HepG2 (cell line): ENCODE data around the gene SHISA9. TPM values are rescaled to one million over a fixed set of nuclear protein-coding genes. Genes with fewer than 3 reads are reported as not detected.

Source experiments
- ATAC-seq: fragments of 200-7000 bp; cut with Tn5 transposase; 3 replicates; pipeline ENCODE4 v1.9.1; 2020; ENCODE audit warnings: mild to moderate bottlenecking, moderate library complexity
- BruUV-seq: library from RNA; stranded (reverse); fragments of 400-500 nt; replicated peaks from 2 replicates; lab custom pipeline; 2021; lab: Mats Ljungman, UMichigan
- CTCF ChIA-PET: fragments of 300-600 bp; formaldehyde crosslinking; extraction: SDS; loops from one replicate; lab custom pipeline; 2021; ENCODE audit warnings: low total read pairs, inconsistent platforms, low intra/inter-chr PET ratio; lab: Yijun Ruan, JAX
- POLR2A ChIA-PET: fragments of 350-600 bp; sonication (Branson Sonifier 250); formaldehyde crosslinking; loops from one replicate; lab custom pipeline; 2020; ENCODE audit warnings: antibody characterized with exemption, inconsistent platforms; lab: Yijun Ruan, JAX
- DNase-seq: peaks from one replicate; pipeline ENCODE4 v3.0.0-alpha.2; 2015; ENCODE audit warnings: low spot score
- FAIRE-seq: peaks from 3 replicates; lab custom pipeline; 2011; peaks lifted over from hg19 to GRCh38; lab: Jason Lieb, UNC
- H2AFZ ChIP-seq: one replicate; pipeline ENCODE4 v1.6.1; 2011; ENCODE audit warnings: low read length, inconsistent platforms
- H3K27ac ChIP-seq: fragments of 300-600 bp; 3 replicates; pipeline ENCODE4 v1.8.0; 2011; ENCODE audit warnings: mixed run types, mild to moderate bottlenecking, mixed read lengths, low read length, inconsistent platforms; ENCODE audit not compliant: insufficient read depth; ENCODE audit errors: extremely low read length
- H3K27me3 ChIP-seq, 2 experiments: fragments of 200-600 bp in 1 of 2; 2 replicates in 1 of 2; 3 replicates in 1 of 2; pipeline versions ENCODE4 v1.6.0 to v1.8.0; 2011; ENCODE audit warnings: low read length in 2 of 2, mild to moderate bottlenecking in 2 of 2, moderate library complexity in 2 of 2, inconsistent platforms in 1 of 2; ENCODE audit not compliant: insufficient read depth in 2 of 2, control insufficient read depth in 1 of 2
- H3K36me3 ChIP-seq, 2 experiments: fragments of 200-600 bp in 1 of 2; replicated peaks in 1 of 2; 2 replicates in 1 of 2; 3 replicates in 1 of 2; pipeline versions ENCODE4 v1.5.1 to v1.8.0; 2011; ENCODE audit warnings: low read length in 2 of 2, inconsistent platforms in 1 of 2; ENCODE audit not compliant: insufficient read depth in 2 of 2, control insufficient read depth in 1 of 2
- H3K4me1 ChIP-seq: 2 replicates; pipeline ENCODE4 v1.5.1; 2012; ENCODE audit warnings: low read length, inconsistent platforms; ENCODE audit not compliant: insufficient read depth
- H3K4me2 ChIP-seq: 2 replicates; pipeline ENCODE4 v1.6.0; 2011; ENCODE audit warnings: low read depth, low read length, inconsistent platforms
- H3K4me3 ChIP-seq, 3 experiments: fragments of 200-600 bp in 1 of 3; sonication (generic), shearing (Covaris generic) in 1 of 3; replicated peaks in 1 of 3; 2 replicates each; pipeline ENCODE4 v1.5.1; 2011 to 2016; ENCODE audit warnings: low read length in 3 of 3, inconsistent platforms in 2 of 3, low read depth in 2 of 3, mild to moderate bottlenecking in 2 of 3, control low read depth in 1 of 3, mixed read lengths in 1 of 3; ENCODE audit not compliant: insufficient read depth in 1 of 3
- H3K79me2 ChIP-seq: one replicate; pipeline ENCODE4 v1.6.1; 2011; ENCODE audit warnings: low read length, inconsistent platforms; ENCODE audit not compliant: insufficient read depth
- H3K9ac ChIP-seq: 2 replicates; pipeline ENCODE4 v1.6.0; 2011; ENCODE audit warnings: mild to moderate bottlenecking, low read depth, low read length, inconsistent platforms; ENCODE audit not compliant: insufficient read depth
- H3K9me3 ChIP-seq: 2 replicates; pipeline ENCODE4 v1.5.1; 2012; ENCODE audit warnings: mild to moderate bottlenecking, low read length
- H4K20me1 ChIP-seq: 2 replicates; pipeline ENCODE4 v1.6.0; 2011; ENCODE audit warnings: inconsistent platforms, mild to moderate bottlenecking, low read length, moderate library complexity; ENCODE audit not compliant: insufficient read depth
- NFE2L2 ChIP-seq: fragments of 150-350 bp; IDR thresholded peaks from 2 replicates; pipeline ENCODE4 v1.6.1; 2014; ENCODE audit warnings: low read length
- RFXANK ChIP-seq: IDR thresholded peaks from 2 replicates; pipeline ENCODE4 v1.6.1; 2016
- TGIF2 ChIP-seq: IDR thresholded peaks from 2 replicates; pipeline ENCODE4 v1.6.1; 2016; ENCODE audit warnings: control low read depth, missing compliant biosample characterization
- ZFAT ChIP-seq: sonication (generic); formaldehyde crosslinking; conservative IDR thresholded peaks from 2 replicates; pipeline ENCODE4 v1.8.1; 2023; ENCODE audit warnings: missing genetic modification reagents, inconsistent platforms
- ZFP1 ChIP-seq: IDR thresholded peaks from 2 replicates; pipeline ENCODE4 v1.6.1; 2016
- ZMYM4 ChIP-seq: sonication (generic); formaldehyde crosslinking; IDR thresholded peaks from 2 replicates; pipeline ENCODE4 v1.8.1; 2023; ENCODE audit warnings: mild to moderate bottlenecking, missing genetic modification reagents
- ZNF616 ChIP-seq: sonication (generic); formaldehyde crosslinking; IDR thresholded peaks from 2 replicates; pipeline ENCODE4 v1.5.0; 2020; ENCODE audit warnings: low read depth, mild to moderate bottlenecking, missing genetic modification reagents
- WGBS: methylation state at CpG from one replicate; pipeline ENCODE4 v1.1.6; 2017; ENCODE audit warnings: low lambda C conversion rate; 5-methylcytosine and 5-hydroxymethylcytosine counted together
- in situ Hi-C: cut with HindIII; loops from 2 replicates; pipeline ENCODE4 v1.10.0; 2017; ENCODE audit warnings: low pct_unique_long_range_greater_than_20kb; ENCODE audit not compliant: extremely low pct_ligation_motif_present
- intact Hi-C: fragments of 100-400 bp; cut with micrococcal nuclease; formaldehyde crosslinking; loops from one replicate; pipeline ENCODE4 v1.10.0; 2022; ENCODE audit not compliant: unreplicated experiment
- polyA plus RNA-seq, 8 experiments: library from polyadenylated mRNA; depleted of rRNA in 3 of 8; stranded (reverse) in 7 of 8; unstranded in 1 of 8; fragments of >200 nt; fragmentation: Illumina TruSeq in 4 of 8; extraction: Trizol in 4 of 8; gene quantifications; 2 replicates each; pipeline versions ENCODE4 v1.2.1 to v1.2.3, GENCODE V29; 2011 to 2016; ENCODE audit warnings: low read depth in 4 of 8, missing spikeins in 1 of 8, mixed read lengths in 1 of 8; ENCODE audit not compliant: insufficient read depth in 1 of 8
- total RNA-seq, 5 experiments: library from RNA; depleted of rRNA; stranded (reverse); fragments of >200 nt; fragmentation: Illumina TruSeq; extraction: Trizol; gene quantifications; 2 replicates each; pipeline ENCODE4 v1.2.3, GENCODE V29; 2016; ENCODE audit warnings: low read depth in 1 of 5
- TF ChIP-seq, protein P1 (sequence below): sonication (generic); formaldehyde crosslinking; IDR thresholded peaks from 2 replicates; pipeline ENCODE4 v1.4.0; 2020; ENCODE audit warnings: missing genetic modification reagents
- TF ChIP-seq, protein P2 (sequence below): sonication (generic); formaldehyde crosslinking; IDR thresholded peaks from 2 replicates; pipeline ENCODE4 v1.4.0; 2020; ENCODE audit warnings: missing genetic modification reagents

The SHISA9 gene
- total and polyA plus RNA-seq, 2 of the 13 experiments (the other 11 are each of a cell fraction or from before 2014, with no cell fraction given): 0.01 TPM; not detected in 1

- WGBS: 52% methylated on average over 6 of the region's 6 CpGs
- no TSS peak for BruUV-seq
- H3K9me3 ChIP-seq: no peaks in the 10 kb centered on the region
- no peaks in the 10 kb centered on the region for H3K27me3 ChIP-seq
- H3K79me2 ChIP-seq: no peaks in the 10 kb centered on the region
- H3K4me3 ChIP-seq: no peak overlapping the region
- in situ Hi-C loops: no loop called here
- no peaks in the 10 kb centered on the region for H3K36me3 ChIP-seq
- intact Hi-C loops: no loop called here
- FAIRE-seq: no peak
- DNase-seq: no peak
- no peak for ATAC-seq
- ChIA-PET POLR2A (no interaction called here), CTCF (no interaction called here)
- no peaks in the 10 kb centered on the region for H4K20me1 ChIP-seq
- no peak overlapping the region for H3K27ac ChIP-seq
- H3K9ac ChIP-seq: no peak overlapping the region
- H3K4me1 ChIP-seq: no peaks in the 10 kb centered on the region
- H2AFZ ChIP-seq: no peak overlapping the region
- H3K4me2 ChIP-seq: no peak overlapping the region
- no peak for TF ChIP-seq ZNF616
- TF ChIP-seq NFE2L2: peak; percentile 34; the same call in 1 of the 2 replicates
- TF ChIP-seq, protein P1, sequence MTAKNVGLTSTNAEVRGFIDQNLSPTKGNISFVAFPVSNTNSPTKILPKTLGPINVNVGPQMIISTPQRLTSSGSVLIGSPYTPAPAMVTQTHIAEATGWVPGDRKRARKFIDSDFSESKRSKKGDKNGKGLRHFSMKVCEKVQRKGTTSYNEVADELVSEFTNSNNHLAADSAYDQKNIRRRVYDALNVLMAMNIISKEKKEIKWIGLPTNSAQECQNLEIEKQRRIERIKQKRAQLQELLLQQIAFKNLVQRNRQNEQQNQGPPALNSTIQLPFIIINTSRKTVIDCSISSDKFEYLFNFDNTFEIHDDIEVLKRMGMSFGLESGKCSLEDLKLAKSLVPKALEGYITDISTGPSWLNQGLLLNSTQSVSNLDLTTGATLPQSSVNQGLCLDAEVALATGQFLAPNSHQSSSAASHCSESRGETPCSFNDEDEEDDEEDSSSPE (CRISPR knock-in tag): no peak
- TF ChIP-seq, all 625 proteins: peak for 1
Measured at GRCh38 chr16:13229039-13229438, 327.6 kb downstream of the SHISA9 start.

DNA sequence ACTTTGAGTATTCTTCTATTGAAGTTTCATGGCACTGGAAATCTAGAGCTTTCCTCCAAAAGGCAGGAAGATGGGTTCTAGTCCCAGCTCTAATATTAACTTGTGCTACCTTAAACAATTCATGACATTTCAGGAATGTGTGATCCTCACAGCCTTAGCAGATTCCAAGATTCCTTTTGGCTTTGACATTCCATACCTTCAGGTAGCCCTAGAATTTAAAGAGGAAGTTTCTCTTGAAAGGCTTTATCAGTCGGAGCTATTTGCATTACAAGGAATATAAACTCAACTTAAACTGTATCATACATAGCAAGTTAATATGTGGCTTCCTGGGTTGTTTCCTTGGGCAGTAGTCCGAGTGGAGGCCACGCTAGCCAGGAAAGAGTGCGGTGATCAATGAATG is 330.0 kb downstream of the SHISA9 start:
- Histone ChIP-seq H3K79me2 (no peaks in the 10 kb centered on the region), H3K4me3 (no peak overlapping the region), H4K20me1 (no peaks in the 10 kb centered on the region), H3K9me3 (no peaks in the 10 kb centered on the region), H3K4me2 (no peak overlapping the region), H3K4me1 (no peaks in the 10 kb centered on the region), H3K36me3 (no peaks in the 10 kb centered on the region), H2AFZ (no peak overlapping the region), H3K27ac (no peak overlapping the region), H3K9ac (no peak overlapping the region), H3K27me3 (no peaks in the 10 kb centered on the region; a peak in 1 of 5 replicates)
- FAIRE-seq: no peak
- BruUV-seq: no TSS peak
- in situ Hi-C loops (no loop called here), intact Hi-C loops (no loop called here)
- no peak for ATAC-seq
- ChIA-PET CTCF (no interaction called here), POLR2A (no interaction called here)
- 60% methylated on average over 4 of the region's 4 CpGs for WGBS
- no peak for DNase-seq
- TF ChIP-seq, protein P2, sequence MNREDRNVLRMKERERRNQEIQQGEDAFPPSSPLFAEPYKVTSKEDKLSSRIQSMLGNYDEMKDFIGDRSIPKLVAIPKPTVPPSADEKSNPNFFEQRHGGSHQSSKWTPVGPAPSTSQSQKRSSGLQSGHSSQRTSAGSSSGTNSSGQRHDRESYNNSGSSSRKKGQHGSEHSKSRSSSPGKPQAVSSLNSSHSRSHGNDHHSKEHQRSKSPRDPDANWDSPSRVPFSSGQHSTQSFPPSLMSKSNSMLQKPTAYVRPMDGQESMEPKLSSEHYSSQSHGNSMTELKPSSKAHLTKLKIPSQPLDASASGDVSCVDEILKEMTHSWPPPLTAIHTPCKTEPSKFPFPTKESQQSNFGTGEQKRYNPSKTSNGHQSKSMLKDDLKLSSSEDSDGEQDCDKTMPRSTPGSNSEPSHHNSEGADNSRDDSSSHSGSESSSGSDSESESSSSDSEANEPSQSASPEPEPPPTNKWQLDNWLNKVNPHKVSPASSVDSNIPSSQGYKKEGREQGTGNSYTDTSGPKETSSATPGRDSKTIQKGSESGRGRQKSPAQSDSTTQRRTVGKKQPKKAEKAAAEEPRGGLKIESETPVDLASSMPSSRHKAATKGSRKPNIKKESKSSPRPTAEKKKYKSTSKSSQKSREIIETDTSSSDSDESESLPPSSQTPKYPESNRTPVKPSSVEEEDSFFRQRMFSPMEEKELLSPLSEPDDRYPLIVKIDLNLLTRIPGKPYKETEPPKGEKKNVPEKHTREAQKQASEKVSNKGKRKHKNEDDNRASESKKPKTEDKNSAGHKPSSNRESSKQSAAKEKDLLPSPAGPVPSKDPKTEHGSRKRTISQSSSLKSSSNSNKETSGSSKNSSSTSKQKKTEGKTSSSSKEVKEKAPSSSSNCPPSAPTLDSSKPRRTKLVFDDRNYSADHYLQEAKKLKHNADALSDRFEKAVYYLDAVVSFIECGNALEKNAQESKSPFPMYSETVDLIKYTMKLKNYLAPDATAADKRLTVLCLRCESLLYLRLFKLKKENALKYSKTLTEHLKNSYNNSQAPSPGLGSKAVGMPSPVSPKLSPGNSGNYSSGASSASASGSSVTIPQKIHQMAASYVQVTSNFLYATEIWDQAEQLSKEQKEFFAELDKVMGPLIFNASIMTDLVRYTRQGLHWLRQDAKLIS (CRISPR knock-in tag): no peak
- TF ChIP-seq RFXANK (CRISPR knock-in tag) (no peak), ZFAT (no peak), ZFP1 (CRISPR knock-in tag) (no peak), TGIF2 (CRISPR knock-in tag) (no peak), ZMYM4 (CRISPR knock-in tag) (no peak)
